Coronary artery (tissue), 2 donors: ENCODE data around the gene TGFBR2.
A peak's percentile ranks its signal among the peaks of the same experiment; 100 is the strongest.

Source experiments
- DNase-seq: peaks from one replicate; pipeline ENCODE4 v3.0.0-alpha.2; 2017; ENCODE audit warnings: low spot score
- H3K27ac ChIP-seq, 2 donors: fragments of 200-600 bp; sonication (generic); one replicate each; pipeline ENCODE4 v1.5.1; 2016 to 2019
- H3K4me3 ChIP-seq: fragments of 200-600 bp; sonication (generic); 2 replicates; pipeline ENCODE4 v1.5.1; 2016; ENCODE audit warnings: mild to moderate bottlenecking, moderate library complexity
- TF ChIP-seq, protein P1 (sequence below): fragments of 200-600 bp; sonication (generic); IDR thresholded peaks from one replicate; pipeline ENCODE4 v1.5.1; 2019; ENCODE audit warnings: antibody characterized with exemption

TGFBR2 gene

DNA sequence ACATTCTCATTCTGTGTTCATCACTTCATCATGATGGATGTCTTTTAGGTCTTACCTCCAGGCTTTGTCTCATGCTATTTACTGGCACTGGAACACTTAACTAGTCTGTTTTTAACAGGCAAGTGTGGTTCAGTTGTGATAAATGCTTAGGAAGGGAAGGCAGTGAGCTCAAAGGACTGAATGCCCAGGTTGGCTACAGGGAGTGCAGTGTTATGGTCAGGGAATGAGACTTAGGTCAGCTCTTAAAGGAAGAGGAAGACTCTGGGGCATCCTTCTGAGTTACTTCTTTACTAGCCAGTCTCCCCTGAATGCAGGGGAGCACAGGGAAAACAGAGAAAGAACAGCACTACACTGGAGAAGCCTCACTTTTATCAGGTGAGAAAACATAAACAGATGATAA lies 72.6 kb downstream of the TGFBR2 start:
- TF ChIP-seq, protein P1, sequence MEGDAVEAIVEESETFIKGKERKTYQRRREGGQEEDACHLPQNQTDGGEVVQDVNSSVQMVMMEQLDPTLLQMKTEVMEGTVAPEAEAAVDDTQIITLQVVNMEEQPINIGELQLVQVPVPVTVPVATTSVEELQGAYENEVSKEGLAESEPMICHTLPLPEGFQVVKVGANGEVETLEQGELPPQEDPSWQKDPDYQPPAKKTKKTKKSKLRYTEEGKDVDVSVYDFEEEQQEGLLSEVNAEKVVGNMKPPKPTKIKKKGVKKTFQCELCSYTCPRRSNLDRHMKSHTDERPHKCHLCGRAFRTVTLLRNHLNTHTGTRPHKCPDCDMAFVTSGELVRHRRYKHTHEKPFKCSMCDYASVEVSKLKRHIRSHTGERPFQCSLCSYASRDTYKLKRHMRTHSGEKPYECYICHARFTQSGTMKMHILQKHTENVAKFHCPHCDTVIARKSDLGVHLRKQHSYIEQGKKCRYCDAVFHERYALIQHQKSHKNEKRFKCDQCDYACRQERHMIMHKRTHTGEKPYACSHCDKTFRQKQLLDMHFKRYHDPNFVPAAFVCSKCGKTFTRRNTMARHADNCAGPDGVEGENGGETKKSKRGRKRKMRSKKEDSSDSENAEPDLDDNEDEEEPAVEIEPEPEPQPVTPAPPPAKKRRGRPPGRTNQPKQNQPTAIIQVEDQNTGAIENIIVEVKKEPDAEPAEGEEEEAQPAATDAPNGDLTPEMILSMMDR: no peak
- no peak overlapping the region for H3K4me3 ChIP-seq
- peak overlapping the region in 1 of 2 donors; percentile 53 for H3K27ac ChIP-seq
- no peak for DNase-seq

DNA sequence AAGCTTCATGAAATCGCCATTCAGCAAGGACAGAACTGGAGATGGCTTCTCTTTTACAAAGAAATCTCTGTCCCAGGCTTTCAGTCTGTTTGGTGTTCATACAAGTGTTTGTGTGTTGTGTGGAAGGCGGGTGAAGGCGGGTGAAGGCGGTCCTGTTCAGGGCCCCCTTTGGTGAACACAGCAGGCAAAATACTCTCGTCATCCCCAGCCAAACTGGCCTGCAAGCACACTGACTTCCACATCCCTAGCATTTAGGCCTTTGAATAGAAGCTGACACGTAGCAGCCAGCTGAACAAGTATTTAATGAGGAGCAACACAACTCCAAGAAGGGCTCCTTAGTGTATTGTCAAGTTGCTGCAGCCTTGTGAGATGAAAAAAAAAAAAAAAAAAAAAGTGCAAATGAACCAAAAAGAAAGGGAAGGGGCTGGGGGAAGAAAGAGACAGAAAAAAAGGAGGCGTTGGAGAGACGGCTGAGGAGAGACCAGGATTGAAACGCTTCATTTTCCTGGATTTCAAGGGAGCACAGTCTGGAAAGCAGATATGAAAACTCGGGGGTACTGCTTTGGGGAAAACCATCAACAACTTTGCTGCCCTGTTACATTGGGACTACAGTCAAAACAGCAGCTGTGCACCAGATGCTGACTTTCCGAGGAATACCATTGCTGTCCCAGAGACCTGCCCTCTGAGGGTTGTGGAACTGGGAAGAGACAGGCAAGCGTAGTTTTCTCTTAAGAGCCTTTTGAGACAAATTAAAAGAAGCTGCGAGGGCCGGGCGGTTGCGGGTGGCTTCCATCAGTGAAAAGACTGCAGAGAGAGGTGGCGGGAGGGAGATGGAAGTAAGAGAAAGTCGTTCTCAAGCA lies 74.6 kb downstream of the TGFBR2 start:
- Histone ChIP-seq H3K4me3 (peak overlapping the region; percentile 11), H3K27ac (peak overlapping the region; percentile 58 to 79)
- TF ChIP-seq, protein P1: no peak
- no peak for DNase-seq

DNA sequence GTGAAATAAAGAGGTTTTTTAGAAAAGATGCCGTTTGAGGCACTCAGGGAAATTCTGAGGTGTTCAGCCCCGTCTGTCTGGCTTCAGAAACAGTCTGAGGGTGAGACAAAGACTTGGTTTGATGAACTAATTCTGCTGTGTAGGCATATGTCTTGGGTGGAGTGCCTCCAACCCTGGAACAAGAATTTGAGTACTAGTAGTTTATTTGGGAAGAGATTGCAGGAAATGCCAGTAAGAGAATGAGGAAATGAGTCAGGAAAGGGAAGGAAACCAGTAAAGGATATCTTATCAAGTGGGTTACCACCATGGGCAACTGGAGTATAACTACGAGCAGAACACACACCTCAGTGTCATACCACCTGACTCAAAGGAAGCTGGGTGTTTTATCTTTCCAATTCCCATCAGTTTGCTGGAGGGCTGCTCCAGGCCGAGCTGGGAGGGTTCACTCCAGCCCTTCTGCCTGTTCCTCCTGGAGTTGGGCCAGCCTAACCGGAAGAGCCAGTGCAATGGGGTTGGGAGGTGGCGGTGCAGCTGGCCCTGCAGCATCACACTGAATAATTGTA lies 75.3 kb downstream of the TGFBR2 start:
- TF ChIP-seq, protein P1: no peak
- DNase-seq: no peak
- Histone ChIP-seq H3K27ac (peak overlapping the region; percentile 58 to 79), H3K4me3 (peak overlapping the region; percentile 11)

DNA sequence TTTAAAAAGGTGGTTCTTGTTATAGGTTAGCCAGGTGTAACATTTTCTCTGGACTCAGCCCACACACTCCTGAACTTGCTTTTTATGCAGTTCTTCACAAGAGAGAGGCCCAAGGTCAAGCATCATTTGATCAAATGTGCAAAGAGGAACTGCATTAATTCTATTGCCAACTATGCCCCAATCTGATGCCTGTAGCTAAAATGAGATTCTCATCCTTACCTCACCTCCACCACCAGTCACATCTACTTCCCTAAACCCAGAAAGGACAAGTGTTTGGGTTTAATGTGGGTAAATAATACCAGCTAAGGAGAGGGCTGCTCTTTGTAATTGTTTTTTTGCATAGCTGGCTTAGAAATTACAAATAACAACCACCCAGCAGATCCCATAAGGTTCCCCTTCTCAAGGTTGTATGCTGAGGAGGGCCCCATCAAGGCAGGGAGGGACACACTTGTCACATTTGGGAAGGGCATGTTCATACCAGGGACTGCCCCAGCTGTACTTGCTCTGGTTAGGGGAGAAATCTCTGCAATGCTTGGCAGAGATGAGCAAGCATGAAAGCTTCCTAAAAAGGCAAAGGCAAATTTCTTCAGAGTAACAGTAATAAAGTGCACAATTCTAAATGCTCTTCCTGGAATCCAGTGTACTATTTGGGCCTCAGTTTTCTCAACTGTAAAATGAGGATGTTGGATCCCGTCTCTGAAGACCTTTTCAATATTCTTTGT lies 76.2 kb downstream of the TGFBR2 start:
- Histone ChIP-seq H3K27ac (peak overlapping the region; percentile 58 to 79), H3K4me3 (no peak overlapping the region)
- TF ChIP-seq, protein P1: no peak
- no peak for DNase-seq

DNA sequence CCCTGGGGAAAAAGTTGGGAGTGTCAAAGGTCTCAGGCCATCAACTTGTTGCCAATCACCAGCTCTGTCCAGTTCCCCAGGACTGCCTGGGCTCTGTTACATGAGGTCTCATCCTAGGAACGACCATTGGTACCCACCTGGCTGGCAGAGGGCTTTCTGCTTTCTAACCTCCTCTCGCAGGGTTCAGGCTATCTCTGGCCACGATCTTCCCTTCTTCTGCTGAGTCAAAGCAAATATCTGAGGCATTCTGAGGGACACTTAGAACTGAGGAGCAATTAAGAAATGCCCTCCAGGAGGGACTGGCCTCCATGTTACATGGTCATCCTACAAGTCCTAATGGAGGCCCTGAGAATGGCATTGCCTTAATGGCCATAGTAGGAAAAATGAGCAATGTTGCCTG lies 77.4 kb downstream of the TGFBR2 start:
- TF ChIP-seq, protein P1: no peak

DNA sequence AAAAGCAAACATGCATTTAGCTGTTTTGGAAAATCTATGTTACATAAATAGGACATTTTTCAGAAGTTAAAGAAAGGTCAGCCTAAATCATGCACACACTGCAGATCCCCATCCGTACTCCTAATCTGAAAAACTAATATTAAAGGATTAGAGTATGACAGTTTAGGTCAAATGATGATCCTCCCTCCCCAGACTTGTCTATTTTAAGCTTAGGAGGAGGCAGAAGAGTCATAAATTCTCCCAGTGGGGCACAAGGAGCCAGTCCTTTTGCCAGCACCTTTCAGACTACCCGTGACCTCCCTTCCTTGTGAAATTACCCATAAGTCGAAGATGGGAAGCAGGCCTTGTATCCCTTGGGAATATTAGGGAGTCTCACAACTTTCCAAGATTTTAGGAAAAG lies 78.0 kb downstream of the TGFBR2 start:
- TF ChIP-seq, protein P1: no peak
- peak overlapping the region in 1 of 2 donors; percentile 22 for H3K27ac ChIP-seq
- DNase-seq: no peak
- no peak overlapping the region for H3K4me3 ChIP-seq

More for the DNA sequence above, 77.4 kb downstream of the TGFBR2 start:
- Histone ChIP-seq H3K27ac (peak overlapping the region in 1 of 2 donors; percentile 40), H3K4me3 (no peak overlapping the region)
- DNase-seq: no peak
